ENCODE measurements around the gene WTIP.

Gene WTIP

DNA sequence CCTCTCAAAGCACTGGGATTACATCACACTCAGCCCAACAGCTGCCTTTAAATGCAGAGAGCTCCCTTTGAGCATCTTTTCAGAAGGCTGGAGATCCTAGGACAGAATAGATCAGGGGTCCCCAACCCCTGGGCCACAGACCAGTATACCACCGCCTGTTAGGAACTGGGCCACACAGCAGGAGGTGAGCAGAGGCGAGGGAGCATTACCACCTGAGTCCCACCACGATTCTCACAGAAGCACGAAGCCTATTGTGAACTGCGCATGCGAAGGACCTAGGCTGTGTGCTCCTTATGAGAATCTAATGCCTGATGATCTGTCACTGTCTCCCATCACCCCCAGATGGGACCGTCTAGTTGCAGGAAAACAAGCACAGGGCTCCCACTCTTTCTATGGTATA lies 2.2 kb upstream of the WTIP start:
- DNase-seq: no peak

DNA sequence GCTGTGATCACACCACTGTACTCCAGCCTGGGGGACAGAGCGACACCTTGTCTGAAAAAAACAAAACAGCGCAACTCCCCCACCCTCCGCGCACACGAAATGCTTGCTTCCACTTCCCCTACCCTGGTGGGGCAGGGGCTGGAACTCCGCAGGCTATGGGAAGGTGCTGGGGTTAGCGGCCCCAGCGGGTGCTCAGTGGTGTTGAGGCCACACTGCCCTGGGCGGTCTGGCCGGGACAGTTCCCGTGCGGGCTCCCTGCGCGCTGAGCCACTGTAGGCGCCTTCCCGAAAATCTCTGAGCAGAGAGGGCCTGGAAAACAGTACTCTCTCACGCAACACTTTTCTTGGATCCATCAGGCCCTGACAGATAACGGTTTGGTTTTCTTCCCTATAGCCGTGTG lies 1.1 kb upstream of the WTIP start:
- DNase-seq: no peak

DNA sequence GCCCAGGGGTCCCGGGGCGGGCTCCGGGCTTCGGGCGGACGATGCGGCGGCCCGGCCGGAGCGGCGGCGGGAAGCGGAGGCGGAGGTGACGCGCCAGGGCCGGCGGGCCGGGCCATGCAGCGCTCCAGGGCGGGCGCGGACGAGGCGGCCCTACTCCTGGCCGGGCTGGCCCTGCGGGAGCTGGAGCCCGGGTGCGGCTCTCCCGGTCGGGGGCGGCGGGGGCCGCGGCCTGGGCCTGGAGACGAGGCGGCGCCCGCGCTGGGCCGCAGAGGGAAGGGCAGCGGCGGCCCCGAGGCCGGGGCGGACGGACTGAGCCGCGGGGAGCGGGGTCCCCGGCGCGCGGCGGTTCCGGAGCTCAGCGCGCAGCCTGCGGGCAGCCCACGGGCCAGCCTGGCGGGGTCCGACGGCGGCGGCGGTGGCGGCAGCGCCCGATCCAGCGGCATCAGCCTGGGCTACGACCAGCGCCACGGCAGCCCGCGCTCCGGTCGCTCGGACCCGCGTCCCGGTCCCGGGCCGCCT lies 362 bp downstream of the WTIP start:
- no peak for DNase-seq

DNA sequence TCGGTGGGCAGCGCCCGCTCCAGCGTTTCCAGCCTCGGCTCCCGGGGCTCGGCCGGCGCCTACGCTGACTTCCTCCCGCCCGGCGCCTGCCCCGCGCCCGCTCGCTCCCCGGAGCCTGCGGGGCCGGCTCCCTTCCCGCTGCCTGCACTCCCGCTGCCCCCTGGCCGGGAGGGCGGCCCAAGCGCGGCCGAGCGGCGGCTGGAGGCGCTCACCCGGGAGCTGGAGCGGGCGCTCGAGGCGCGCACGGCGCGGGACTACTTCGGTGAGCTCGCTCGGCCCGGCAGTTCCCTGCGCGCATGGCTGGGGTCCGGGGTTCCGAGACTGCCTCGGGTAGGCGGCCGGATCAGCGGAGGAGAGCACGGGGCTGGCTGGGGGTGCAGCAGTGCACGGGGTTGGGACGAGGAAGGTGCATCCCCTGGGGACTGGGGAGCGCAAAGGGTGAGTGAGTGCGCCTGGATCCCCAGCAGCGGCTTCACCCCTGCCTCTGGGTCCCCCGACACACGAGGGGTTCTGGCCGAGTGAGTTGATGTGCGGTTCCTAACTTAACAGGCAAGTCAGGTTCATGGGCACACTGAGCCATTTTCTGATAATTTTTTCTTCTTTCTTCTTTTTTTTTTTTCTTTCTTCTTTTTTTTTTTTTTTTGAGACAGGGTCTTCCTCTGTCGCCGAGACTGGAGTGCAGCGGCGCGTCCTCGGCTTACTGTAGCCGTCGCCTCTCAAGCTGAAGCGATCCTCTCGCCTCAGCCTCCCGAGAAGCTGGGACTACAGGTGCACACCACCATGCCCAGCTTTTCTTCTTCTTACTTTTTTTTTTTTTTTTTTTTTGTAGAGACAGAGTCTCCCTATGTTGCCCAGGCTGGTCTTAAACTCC lies 1.1 kb downstream of the WTIP start:
- DNase-seq: no peak

DNA sequence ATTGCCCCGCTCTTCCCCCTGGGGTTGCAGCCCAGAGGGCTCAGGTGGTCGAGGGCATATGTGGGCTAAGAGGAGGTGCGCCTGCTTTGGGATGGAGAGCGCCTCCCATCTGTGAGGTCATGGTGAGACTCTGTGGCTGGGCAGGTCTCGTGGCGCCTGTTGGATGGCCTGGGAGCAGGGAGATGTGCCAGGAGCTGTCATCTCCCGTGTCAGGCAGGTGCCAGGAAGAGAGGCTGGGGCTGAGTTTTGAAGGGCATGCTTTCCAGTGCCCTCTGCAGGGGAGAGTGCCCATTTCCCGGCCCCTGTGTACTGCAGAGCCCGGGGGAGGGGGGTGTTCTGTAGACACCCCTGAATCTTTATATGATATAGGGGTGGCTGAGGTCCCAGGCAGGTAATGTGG lies 2.8 kb downstream of the WTIP start:
- no peak for DNase-seq

DNA sequence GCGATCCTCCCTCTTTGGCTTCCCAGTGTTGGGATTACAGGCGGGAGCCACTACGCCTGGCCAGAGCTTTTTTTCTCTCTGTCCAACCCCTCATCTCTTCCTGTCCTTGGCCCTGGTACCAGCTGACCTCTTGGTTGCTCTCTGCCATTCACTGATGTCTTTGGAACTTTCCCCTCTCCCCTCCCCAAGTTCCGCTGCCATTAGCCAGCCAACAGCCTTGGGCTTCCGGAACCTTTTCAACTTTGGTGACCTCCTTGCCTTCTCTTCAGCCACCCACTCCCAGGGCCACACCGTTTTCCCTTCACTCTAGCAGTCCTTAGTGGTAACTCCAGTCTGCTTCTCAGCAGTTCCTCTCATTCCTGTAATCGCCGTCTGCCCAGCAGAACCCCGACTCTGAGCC lies 4.3 kb downstream of the WTIP start:
- DNase-seq: no peak

DNA sequence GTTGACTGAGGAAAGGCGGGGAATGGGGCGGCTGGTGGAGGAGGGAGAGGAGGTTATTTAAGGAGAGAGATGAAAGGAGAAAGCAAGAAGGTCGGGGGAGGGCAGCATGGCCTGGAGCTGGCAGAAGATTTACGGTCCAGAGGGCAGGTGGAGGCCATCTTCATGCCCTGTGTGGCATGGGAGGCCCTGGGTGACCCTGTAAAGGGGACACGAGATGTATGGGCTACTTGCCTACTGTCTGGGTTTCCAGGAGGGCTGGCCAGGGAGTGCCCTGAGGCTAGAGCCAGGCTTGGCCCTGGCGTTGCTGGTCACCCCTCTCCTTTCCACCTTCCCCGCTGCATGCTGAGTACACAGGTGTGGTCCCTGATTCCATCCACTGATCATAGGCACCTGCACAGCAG lies 6.1 kb downstream of the WTIP start:
- no peak for DNase-seq

DNA sequence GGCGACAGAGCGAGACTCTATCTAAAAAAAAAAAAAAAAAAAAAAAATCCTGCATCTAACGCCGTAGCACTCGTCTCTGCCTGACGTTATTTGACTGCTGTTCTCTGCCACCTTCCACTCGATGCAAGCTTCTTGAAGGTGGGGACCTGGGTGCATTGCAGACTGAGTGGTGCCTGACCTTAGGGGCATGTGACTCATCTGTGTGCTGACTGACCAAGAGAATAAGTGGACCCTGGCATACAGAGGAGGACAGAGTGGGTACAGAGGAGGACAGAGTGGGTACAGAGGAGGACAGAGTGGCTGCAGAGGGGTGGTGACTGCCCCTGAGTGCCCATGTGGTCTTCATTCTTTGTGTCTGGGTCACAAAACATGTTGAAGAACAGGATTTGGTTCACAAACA lies 7.6 kb downstream of the WTIP start:
- DNase-seq: no peak

DNA sequence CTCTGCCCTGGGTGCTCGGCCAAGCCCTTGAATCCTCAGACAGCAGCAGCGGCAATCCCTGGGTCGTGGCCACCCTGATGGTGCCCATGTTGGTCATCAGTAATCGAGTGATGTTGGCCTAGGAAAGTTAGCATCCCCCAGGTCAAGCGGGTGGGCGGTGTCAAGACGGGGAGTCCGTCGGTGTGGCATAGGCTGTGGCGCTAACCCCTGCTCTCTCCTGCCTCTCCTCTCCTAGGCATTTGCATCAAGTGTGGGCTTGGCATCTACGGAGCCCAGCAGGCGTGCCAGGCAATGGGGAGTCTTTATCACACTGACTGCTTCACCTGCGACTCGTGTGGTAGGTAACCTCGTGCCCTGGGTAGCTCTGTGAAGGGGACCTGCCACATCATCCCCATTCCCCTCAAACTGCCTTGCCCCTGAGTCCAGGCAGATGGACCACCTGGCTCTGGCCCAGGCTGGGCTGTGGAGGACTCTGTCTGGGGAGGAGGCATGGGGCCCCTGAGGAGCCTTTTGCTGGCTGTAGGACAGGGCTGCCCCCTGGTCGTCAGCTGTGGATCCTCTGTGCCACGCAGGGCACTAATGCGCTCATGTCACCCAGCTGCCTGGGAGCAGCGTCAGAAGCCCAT lies 8.7 kb downstream of the WTIP start:
- DNase-seq: no peak

DNA sequence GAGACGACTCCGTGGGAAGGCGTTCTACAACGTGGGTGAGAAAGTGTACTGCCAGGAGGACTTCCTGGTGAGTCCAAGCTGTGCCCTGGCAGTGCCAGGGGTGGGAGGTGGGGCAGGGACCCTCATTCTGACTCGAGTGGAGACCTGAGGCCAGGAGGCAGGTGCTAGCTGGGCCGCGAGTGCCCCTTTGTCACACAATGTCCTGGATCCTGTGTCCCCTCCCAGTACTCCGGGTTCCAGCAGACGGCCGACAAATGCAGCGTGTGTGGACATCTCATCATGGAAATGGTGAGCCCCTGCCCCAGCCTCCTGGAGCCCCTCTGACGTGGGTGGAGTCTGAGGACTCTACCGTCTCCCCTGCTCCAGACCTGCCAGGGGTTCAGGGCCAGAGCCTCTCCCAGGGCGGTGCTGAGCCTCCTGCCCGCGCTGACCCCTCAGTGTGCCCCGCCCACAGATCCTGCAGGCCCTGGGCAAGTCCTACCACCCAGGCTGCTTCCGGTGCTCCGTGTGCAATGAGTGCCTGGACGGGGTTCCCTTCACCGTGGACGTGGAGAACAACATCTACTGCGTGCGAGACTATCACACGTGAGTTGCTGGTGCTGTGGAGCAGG lies 11.6 kb downstream of the WTIP start:
- DNase-seq: no peak

DNA sequence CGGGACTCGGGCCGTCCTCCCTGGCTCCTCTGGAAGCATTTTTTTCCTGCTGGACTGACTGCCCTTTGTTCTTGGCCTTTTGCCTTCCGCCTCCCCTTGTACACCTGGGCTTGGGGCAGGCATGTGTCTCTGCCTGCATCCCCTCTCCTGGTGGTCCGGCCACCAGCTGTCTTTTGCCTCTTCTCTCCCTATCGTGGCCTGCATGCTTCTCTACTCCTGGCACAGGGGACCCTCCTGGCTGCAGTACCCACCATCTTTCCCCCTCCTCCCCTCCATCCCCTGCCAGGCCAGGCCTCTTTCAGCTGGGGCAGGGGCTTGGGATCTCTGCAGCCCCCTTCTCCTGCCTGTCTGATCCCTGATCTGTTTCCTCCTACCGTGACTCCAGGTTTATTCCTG lies 12.1 kb downstream of the WTIP start:
- no peak for DNase-seq

DNA sequence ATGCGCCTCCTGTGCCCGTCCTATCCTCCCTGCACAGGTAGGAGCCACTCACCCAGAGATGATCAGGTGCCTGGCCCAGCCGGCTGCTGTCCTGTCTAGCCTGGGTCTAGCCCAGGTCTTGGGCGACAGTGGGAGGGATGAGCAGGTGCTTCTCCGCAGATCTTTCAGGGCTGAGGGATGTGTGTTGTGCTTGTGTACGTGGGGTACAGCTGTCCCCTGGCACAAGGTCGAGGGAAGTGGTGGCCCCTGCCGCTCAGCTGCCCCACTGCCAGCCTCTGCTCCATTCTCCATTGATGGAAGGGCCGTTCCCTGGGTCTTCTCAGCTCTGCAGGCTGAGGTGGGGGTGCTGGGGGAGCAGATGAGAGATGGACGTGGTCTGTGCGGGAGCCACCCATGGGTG lies 13.0 kb downstream of the WTIP start:
- DNase-seq: no peak

DNA sequence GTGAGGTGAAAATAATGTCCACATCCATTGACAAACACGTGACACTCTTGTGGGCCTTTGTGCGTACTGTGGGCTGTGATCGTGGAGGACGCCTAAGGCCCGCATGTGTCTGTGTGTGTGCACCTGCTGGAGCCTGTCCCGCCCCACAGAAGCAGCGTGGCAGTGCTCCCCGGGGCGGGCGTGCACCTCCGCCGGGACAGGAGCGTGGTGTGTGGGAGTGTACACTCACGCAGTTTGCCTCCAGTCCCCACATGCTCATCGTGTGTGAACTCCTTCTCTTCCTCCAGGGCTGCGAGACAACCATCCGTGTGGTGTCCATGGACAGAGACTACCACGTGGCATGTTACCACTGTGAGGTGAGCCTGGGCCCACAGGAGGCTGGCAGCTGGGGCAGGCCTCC lies 13.9 kb downstream of the WTIP start:
- no peak for DNase-seq

DNA sequence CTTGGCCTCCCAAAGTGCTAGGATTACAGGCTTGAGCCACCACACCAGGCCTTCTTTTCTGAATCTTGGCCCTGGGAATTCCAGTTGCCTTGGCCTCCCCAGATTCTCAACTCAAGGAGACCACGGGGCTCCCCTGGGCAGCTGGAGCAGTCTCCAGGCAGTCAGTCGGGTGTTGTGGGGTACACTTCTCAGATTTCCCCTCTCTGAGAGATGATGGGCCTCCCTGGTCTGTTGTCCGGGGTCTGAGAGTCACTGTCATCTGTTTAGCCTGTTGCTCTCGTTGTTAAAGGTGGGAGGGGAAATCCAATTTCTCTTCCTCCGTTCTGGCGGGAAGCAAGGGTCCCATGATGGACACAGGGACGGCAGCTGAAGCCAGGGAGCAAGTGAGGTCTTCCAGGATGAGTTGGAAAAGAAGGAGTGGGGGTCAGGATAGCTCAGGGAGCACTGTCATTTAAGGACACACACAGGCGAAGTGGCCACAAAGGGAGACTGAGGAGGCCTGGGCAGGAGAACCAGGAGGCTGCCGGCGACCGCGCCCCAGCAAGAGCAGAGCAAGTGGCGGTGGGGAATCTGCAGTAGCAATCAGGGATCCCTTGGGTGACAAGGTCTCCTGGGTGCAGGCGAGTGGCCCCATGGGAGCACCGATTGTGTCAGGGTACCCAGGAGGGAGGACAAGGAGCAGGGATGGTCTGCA lies 15.7 kb downstream of the WTIP start:
- DNase-seq: no peak

DNA sequence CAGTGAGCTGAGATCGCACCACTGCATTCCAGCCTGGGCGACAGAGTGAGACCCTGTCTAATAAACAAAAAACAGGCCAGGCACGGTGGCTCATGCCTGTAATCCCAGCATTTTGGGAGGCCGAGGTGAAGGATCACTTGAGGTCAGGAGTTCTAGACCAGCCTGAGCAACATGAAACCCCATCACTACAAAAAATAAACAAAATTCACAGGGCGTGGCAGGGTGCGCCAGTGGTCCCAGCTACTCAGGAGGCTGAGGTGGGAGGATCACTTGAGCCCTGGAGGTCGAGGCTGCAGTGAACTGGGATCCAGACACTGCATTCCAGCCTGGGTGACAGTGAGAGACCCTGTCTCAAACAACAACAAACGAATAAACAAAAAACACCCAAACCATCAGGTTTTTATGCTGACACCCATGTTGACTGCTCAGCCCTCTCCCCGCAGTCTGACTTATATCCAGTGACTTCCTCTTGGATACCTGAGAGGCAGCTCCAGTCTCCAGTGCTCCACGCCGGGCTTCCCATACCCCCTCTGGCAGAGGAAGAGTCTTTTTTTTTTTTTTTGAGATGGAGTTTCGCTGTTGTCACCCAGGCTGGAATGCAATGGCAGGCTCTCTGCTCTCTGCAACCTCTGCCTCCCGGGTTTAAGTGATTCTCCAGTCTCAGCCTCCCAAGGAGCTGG lies 17.7 kb downstream of the WTIP start:
- DNase-seq: no peak

DNA sequence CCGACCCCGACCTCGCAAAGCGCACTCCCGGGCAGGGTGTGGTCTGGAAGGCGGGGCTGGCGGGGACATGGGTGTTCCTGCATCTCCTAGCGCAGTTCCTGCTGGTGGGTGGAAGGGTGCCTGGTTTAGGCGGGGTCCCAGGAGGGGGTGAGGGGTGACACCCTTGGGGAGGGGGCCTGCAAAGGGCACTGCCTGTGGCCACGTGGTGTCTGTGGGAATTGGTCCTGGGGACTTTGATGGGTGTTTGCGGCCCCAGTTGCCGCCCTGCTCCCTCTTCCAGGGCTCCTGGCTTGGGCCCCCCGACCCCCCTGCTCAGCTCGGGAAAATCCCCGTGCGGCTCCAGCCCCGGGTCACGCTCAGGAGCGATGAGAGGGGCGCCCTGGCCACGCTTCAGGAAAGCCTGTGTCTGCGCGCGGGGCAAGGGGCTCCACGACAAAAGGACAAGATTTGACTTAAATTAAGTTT lies 19.1 kb downstream of the WTIP start:
- no peak for DNase-seq

DNA sequence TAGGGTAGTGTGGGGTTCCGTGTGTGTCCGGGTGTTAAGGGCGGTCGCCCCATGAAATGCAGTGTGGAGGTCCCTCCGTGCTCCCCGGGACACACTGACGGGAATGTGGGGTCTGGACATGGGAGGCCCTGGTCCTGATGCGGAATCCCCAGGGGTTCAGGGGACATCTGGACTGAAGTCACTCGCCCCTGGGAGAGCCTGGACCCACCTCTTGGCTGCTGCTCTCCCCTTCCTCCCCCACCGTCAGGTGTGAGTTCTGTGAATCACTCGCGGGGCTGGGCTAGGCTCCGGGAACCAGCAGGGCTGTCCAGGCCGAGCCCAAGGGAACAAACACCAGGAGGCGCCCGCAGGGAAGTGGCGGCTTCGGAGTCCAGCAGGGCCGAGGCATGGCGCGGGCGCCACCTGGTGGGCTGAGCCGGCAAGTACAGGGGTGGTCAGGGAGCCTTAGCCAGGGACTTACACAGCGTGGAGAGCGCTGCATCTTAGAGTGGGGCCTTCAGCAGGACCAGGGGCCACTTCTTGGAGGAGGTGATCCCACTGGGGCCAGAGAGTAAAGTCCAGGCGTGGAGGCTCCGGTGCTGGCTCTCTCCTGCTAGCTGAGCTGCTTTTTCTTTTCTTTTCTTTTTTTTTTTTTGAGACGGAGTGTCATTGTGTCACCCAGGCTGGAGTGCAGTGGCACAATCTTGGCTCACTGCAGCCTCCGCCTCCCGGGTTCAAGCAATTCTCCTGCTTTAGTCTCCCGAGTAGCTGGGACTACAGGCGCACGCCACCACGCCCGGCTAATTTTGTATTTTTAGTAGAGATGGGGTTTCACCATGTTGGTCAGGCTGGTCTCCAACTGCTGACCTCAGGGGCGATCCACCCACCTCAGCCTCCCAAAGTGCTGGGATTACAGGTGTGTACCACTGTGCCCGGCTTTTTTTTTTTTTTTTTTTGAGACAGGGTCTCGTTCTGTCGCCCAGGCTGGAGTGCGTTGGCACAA lies 20.1 kb downstream of the WTIP start:
- peak; percentile 74 to 81 for DNase-seq

DNA sequence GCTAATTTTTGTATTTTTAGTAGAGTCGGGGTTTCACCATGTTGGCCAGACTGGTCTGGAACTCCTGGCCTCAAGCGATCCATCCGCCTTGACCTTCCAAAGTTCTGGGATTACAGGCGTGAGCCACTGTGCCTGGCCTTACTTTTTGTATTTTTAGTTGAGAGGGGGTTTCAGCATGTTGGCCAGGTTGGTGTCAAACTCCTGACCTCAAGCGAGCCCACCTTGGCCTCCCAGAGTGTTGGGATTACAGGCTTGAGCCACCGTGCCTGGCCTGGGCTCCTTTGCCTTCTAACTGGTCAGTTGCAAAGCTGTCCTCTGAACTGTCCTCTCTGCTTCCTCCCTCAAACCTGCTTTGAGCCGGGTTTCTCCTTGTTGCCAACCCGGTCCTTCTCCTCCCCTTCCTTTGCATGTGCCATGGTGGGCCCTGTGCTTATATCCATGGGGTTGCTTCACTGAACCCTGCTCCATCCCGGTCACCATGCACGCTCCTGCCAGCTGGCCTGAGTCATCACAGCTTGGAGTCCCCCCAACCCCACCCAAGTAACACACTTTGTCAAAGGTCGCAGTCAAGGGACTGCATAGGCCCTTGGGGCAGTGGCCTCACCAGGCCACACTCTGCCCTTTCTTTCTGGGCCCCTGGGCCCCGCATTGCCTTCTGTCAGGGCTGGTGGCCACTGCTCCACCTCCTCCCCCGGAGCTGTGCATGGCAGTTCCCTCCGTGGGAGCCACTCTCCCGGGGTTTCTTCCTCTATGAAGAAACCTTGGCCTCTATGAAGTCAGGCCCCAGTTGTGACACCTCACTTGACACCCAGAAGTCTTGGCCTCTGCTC lies 21.2 kb downstream of the WTIP start:
- DNase-seq: no peak

DNA sequence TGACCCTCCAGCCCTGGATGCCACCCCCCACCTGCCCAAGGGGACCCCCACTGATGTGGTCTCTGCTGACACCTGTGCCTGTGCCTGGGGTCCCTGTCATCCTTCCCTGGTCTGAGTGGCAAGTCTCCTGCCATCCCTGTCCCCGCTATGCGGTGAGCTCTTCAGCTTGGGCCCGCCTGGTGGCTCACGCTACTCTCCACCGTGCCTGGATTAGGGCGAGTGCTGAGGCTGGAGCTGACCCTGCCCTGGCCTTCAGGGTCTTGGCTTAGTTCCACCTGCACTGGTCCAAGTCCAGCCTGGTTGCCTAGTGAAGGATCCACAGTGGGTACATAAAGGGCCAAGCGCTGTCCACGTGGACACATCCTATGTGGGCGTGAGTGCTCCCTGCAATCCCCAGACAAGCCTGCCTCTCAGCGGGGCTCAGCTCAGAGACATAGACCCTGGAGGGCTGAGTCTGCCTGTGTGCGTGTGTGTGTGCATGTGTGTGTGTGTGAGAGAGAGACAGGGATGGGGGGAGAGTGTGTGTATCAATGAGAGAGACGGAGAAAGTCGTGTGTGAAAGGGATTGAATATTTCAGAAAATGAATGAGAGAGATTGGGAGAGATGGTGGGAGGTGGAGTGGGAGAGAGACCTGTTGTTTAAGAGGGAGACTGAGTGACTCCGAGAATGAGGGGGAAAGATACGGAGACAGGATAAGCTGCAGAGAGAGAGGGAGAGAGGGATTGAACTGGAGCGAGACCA lies 22.1 kb downstream of the WTIP start:
- no peak for DNase-seq
